22Rv1 (cell line): ENCODE data around the gene MIS12.

ENCODE experiments used
- ZFX ChIP-seq: fragments of 450-650 bp; IDR thresholded peaks from 2 replicates; pipeline ENCODE4 v1.6.1; 2017; ENCODE audit warnings: antibody characterized with exemption, borderline replicate concordance
- TF ChIP-seq, protein P1 (sequence below): fragments of 450-650 bp; IDR thresholded peaks from 2 replicates; pipeline ENCODE4 v1.5.1; 2017; ENCODE audit warnings: mild to moderate bottlenecking

DNA sequence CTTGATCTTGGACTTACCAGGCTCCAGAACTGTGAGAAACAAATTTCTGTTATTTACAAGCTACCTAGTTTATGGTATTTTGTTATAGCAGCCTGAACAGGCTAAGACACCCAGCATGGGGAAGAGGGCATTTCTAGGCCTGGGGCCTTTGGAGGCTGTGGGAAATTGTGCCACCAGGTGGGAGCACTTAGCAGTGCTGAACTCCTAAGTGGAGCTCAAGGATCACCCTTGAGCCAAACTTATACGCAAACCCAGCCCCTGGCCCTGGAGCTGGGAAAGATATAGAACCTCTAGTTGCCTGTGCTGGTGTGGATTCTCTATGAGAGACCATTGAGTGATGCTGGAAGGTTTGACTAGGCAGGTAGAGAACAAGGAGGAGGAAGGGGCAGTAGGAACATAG lies 36.1 kb downstream of the MIS12 start:
- TF ChIP-seq, protein P1, sequence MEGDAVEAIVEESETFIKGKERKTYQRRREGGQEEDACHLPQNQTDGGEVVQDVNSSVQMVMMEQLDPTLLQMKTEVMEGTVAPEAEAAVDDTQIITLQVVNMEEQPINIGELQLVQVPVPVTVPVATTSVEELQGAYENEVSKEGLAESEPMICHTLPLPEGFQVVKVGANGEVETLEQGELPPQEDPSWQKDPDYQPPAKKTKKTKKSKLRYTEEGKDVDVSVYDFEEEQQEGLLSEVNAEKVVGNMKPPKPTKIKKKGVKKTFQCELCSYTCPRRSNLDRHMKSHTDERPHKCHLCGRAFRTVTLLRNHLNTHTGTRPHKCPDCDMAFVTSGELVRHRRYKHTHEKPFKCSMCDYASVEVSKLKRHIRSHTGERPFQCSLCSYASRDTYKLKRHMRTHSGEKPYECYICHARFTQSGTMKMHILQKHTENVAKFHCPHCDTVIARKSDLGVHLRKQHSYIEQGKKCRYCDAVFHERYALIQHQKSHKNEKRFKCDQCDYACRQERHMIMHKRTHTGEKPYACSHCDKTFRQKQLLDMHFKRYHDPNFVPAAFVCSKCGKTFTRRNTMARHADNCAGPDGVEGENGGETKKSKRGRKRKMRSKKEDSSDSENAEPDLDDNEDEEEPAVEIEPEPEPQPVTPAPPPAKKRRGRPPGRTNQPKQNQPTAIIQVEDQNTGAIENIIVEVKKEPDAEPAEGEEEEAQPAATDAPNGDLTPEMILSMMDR = no peak
- TF ChIP-seq ZFX = no peak
